ENCODE measurements around the gene MYO1D. TPM values are rescaled to one million over a fixed set of nuclear protein-coding genes. Genes with fewer than 3 reads are reported as not detected.

The MYO1D gene
- total RNA-seq, 1 experiment from 2014 or later = 1.3 TPM

GRCh38 chr17:32563583-32563982 is 313.3 kb downstream of the MYO1D start:
- BruUV-seq (replicated peaks) = no TSS peak
- Histone ChIP-seq H3K27me3 (ENCODE audit: control insufficient read depth, insufficient read depth, low read length) (no peaks in the 10 kb centered on the region), H3K27ac (ENCODE audit: low read length) (no peak overlapping the region), H3K4me3 (ENCODE audit: low read depth in 2 of 2, low read length in 2 of 2) (no peak overlapping the region), H3K4me1 (ENCODE audit: control insufficient read depth, insufficient read depth, low read length) (no peaks in the 10 kb centered on the region), H3K36me3 (ENCODE audit: control insufficient read depth, insufficient read depth, low read length) (no peaks in the 10 kb centered on the region), H3K9me3 (ENCODE audit: control insufficient read depth, insufficient read depth, low read depth, low read length) (no peaks in the 10 kb centered on the region)
- POLR2A ChIA-PET = no interaction called here
- CTCF ChIA-PET = no interaction called here
- in situ Hi-C loops (cut with HindIII; ENCODE audit: low pct_unique_long_range_greater_than_20kb, low sequenced_read_pairs) = no loop called here
- DNase-seq (ENCODE audit: low read depth, low spot score) (no peak), ATAC-seq (no peak)
- TF ChIP-seq SIN3A (IDR thresholded peaks at IDR 0.05; ENCODE audit: borderline replicate concordance, insufficient read depth, low read depth, low read length) = no peak
- no peak for TF ChIP-seq REST (IDR thresholded peaks at IDR 0.05; ENCODE audit: insufficient read depth in 1 of 2, low read depth in 2 of 2, low read length in 1 of 2)
- TF ChIP-seq TCF7L2 (IDR thresholded peaks at IDR 0.05; ENCODE audit: low read depth, low read length) = no peak
- no peak for TF ChIP-seq POLR2AphosphoS5 (IDR thresholded peaks at IDR 0.05; ENCODE audit: low read depth, low read length)
- TF ChIP-seq, protein P1, sequence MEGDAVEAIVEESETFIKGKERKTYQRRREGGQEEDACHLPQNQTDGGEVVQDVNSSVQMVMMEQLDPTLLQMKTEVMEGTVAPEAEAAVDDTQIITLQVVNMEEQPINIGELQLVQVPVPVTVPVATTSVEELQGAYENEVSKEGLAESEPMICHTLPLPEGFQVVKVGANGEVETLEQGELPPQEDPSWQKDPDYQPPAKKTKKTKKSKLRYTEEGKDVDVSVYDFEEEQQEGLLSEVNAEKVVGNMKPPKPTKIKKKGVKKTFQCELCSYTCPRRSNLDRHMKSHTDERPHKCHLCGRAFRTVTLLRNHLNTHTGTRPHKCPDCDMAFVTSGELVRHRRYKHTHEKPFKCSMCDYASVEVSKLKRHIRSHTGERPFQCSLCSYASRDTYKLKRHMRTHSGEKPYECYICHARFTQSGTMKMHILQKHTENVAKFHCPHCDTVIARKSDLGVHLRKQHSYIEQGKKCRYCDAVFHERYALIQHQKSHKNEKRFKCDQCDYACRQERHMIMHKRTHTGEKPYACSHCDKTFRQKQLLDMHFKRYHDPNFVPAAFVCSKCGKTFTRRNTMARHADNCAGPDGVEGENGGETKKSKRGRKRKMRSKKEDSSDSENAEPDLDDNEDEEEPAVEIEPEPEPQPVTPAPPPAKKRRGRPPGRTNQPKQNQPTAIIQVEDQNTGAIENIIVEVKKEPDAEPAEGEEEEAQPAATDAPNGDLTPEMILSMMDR (IDR thresholded peaks at IDR 0.05) = no peak
- intact Hi-C loops (cut with micrococcal nuclease; ENCODE audit: unreplicated experiment) = no loop called here

- TF ChIP-seq SIN3A (IDR thresholded peaks at IDR 0.05; ENCODE audit: borderline replicate concordance, insufficient read depth, low read depth, low read length) (no peak), REST (IDR thresholded peaks at IDR 0.05; ENCODE audit: insufficient read depth in 1 of 2, low read depth in 2 of 2, low read length in 1 of 2) (no peak), POLR2AphosphoS5 (IDR thresholded peaks at IDR 0.05; ENCODE audit: low read depth, low read length) (no peak), TCF7L2 (IDR thresholded peaks at IDR 0.05; ENCODE audit: low read depth, low read length) (no peak)
- TF ChIP-seq, protein P1 (IDR thresholded peaks at IDR 0.05) = no peak
- no peak overlapping the region for H3K27ac ChIP-seq (ENCODE audit: low read length)
- no peak for DNase-seq (ENCODE audit: low read depth, low spot score)
- BruUV-seq (replicated peaks) = no TSS peak
- ChIA-PET CTCF (interaction anchor here (1.0 kb wide), 1 partner anchor 10 kb away, joined by 3 read pairs; no protein-coding TSS in a partner anchor), POLR2A (interaction anchor here (0.5 kb wide), 1 partner anchor 13 kb away, joined by 3 read pairs; no protein-coding TSS in a partner anchor)
- no peaks in the 10 kb centered on the region for H3K4me1 ChIP-seq (ENCODE audit: control insufficient read depth, insufficient read depth, low read length)
- ATAC-seq = no peak
- H3K27me3 ChIP-seq (ENCODE audit: control insufficient read depth, insufficient read depth, low read length) = no peaks in the 10 kb centered on the region
- no peaks in the 10 kb centered on the region for H3K9me3 ChIP-seq (ENCODE audit: control insufficient read depth, insufficient read depth, low read depth, low read length)
- intact Hi-C loops (cut with micrococcal nuclease; ENCODE audit: unreplicated experiment) = no loop called here
- H3K36me3 ChIP-seq (ENCODE audit: control insufficient read depth, insufficient read depth, low read length) = no peaks in the 10 kb centered on the region
- in situ Hi-C loops (cut with HindIII; ENCODE audit: low pct_unique_long_range_greater_than_20kb, low sequenced_read_pairs) = no loop called here
- no peak overlapping the region for H3K4me3 ChIP-seq (ENCODE audit: low read depth in 2 of 2, low read length in 2 of 2)
Observed at GRCh38 chr17:32558997-32559650, 317.8 kb downstream of the MYO1D start.

Measured in Panc1 (cell line).